CD4-positive, alpha-beta T cell treated with Interleukin-6 for 4 hours (primary cell): ENCODE data around the gene CHRNB1.
"Not testable (repeated sequence)": the region's sequence is repeated elsewhere in the genome, so short reads cannot be mapped to it uniquely, and the experiment has no call there.

Source experiments
- DNase-seq: peaks from one replicate; pipeline ENCODE4 v3.0.0-alpha.2; 2020; ENCODE audit warnings: mixed read lengths

Gene CHRNB1

DNA sequence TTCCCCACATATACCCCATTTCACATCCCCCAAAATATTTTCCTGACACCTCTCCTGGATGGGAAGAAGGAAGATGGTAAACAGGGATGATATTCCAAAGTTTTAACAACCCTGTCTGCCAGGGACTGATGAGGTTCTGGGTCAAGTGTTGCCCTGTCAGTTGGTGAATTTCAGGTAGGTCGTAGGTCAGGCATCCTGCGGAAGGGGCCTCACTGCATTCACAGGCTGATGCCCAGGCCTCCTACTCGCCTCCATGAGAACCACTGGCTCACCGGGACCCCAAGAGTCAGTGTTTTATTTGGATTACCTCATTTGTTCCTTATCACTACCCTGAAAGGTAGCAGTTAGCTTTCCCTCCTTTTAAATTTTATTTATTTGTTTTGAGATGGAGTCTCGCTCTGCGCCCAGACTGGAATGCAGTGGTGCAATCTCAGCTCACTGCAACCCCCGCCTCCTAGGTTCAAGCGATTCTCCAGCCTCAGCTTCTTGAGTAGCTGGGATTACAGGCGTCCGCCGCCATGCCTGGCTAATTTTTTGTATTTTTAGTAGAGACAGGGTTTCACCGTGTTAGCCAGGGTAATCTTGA lies 24.0 kb downstream of the CHRNB1 start:
- DNase-seq, result no peak

DNA sequence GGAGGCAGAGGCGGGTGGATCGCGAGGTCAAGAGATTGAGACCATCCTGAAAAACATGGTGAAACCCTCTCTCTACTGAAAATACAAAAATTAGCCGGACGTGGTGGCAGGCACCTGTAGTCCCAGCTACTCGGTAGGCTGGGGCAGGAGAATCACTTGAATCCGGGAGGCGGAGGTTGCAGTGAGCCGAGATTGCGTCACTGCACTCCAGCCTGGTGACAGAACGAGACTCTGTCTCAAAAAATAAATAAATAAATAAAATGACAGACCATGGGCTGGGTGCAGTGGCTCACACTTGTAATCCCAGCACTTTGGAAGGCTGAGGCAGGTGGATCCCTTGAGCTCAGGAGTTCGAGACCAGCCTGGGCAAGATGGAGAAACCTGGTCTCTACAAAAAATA lies 25.0 kb downstream of the CHRNB1 start:
- DNase-seq, result not testable (repeated sequence)

DNA sequence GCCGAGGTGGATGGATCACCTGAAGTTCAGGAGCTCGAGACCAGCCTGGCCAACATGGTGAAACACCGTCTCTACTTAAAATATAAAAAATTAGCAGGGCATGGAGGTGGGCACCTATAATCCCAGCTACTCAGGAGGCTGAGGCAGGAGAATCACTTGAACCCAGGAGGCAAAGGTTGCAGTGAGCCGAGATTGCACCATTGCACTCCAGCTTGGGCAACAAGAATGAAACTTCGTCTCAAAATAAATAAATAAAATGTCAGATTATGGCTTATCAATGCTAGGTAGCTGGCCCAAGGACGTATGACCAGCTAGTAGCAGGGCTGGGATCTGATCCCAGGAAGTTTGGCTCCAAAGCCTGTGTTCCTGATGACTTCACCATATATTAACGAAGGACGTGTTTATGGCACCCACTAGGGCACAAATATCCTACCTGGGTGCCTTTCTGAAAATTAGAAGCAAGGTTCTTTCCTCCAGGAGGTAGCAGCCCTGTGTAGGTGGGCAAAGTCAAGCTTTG lies 25.7 kb downstream of the CHRNB1 start:
- not testable (repeated sequence) for DNase-seq

DNA sequence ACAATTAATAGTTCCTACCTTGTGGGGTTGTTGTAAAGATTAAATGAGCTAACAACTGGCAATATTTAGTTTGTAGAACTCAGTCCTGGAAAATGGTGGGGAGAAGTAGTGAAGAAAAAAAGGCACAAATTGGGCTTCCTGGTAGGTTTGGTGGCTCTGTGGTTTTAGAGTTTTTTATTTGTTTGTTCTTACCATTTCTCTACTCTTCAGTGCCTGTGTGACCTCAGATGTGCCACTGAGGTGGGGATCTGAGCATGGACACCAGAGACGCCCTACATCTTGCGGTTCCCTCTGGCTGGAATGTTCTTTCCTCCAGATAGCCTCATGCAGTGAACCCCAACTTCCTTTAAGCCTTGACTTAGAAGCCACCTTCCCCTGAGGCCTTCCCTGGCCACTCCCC lies 26.9 kb downstream of the CHRNB1 start:
- no peak for DNase-seq

DNA sequence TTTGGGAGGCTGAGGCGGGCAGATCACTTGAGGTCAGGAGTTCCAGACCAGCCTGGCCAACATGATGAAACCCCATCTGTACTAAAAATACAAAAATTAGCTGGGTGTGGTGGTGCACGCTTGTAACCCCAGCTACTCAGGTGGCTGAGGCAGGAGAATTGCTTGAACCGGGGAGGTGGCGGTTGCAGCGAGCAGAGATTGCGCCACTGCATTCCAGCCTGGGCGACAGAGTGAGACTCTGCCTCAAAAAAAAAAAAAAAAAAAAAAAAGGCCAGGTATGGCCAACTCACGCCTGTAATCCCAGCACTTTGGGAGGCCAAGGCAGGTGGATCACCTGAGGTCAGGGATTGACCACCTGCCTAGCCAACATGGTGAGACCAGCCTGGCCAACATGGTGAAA lies 29.9 kb downstream of the CHRNB1 start:
- DNase-seq, result not testable (repeated sequence)

DNA sequence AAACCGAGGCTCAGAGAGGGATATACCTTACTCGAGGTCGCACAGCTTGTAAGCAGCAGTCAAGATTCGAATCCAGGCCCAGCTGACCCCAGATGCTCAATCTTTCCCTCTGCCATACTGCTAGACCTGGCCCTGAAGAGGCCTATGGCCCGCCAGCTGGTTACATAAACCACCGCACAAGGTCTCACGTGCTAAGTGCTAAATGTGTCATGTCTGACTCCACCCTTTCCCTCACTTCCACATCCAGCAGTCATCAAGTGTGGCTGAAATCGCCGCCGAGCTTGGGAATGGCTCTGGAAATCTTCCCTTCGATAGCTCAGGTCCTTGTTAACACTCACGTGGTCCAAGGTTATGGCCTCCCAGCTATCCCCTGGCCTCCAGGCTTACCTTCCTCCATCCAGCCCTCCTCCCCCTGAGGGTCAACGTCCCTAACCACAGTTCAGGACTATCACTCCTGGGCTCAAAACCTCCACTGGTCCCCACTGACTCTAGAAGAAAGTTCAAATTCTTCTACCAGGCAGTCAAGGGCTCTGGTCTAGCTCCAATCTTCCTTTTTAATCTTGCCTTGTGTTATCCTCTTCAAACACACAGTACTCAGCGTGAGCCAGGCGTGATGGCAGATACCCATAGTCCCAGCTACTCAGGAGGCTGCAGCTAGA lies 31.0 kb downstream of the CHRNB1 start:
- no peak for DNase-seq

DNA sequence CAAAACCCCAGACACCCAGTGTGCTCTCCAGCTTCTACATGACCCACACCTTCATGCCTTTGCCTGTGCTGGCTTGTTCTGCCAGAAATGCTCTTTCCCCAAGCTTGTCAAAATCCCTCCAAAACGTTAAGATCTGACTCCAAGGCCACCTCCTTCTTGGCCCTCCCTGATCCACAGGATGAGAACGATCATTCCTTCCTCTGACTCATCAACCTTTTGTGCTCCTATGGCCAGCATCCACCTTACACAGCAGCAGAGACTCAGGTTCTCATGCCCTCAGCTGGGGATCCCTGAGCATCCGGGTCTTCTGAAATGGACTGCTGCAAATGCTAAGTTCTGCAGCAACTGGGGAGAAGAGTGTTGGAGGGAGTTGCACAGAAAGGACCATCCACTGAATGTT lies 31.6 kb downstream of the CHRNB1 start:
- no peak for DNase-seq

DNA sequence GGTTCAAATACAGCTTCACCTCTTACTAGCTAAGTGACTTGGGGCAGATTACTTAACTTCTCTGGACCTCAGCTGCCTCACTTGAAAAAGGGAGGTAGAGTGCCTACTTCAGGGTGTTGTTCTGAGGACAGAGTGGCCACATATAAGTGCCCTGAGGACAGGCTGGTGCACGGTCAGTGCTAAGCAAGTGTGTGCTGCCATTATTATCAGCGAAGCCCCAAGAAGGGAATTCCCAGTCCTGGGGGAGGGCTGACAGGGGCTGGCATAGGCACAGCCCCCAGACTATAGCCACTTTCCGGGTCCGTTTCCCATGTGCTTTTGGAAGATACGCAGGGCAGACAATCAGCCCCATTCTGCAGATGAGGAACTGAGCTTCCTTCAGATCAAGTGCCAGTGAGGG lies 32.1 kb downstream of the CHRNB1 start:
- no peak for DNase-seq

DNA sequence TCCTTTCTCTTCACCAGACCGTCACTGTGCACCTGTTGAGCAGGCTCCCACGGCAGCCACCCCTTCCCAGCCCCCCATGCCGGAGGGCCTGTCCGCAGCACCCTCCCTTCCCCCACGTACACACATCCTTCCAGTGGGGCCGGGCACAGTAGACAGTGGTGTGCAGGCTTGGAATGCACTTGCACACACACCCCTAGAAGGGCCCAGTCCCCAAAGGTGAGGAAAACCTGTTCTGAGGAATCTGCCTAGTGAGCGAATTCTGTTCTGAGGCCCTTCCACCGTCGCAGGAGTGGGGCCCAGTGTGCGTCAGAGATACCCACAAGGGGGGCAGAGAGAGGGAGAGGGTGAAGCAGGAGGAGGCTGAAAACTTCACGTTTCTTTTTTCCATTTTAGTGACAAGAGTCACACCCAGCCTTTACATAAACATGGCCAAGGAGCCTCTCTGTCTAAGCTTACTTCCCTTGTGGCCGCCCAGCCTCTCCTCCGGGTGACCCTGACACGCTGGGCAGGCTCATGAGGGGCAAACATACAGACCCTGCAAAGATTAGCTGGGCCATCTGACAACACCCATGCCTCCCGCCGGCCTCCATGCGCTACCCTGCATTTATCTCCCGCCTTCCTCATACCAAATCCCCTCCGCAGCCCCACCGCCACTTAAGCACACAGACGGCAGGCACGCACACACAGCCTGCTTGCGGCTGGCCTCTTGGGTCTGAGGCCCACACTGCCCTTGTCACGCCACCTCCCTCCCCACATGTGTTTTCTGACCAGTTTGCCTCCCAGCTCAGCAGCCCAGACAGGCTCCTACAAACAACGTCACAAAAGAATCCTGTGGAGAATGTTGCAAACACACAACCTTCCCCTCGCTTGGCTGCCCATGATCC lies 32.8 kb downstream of the CHRNB1 start:
- peak; percentile 40 for DNase-seq

DNA sequence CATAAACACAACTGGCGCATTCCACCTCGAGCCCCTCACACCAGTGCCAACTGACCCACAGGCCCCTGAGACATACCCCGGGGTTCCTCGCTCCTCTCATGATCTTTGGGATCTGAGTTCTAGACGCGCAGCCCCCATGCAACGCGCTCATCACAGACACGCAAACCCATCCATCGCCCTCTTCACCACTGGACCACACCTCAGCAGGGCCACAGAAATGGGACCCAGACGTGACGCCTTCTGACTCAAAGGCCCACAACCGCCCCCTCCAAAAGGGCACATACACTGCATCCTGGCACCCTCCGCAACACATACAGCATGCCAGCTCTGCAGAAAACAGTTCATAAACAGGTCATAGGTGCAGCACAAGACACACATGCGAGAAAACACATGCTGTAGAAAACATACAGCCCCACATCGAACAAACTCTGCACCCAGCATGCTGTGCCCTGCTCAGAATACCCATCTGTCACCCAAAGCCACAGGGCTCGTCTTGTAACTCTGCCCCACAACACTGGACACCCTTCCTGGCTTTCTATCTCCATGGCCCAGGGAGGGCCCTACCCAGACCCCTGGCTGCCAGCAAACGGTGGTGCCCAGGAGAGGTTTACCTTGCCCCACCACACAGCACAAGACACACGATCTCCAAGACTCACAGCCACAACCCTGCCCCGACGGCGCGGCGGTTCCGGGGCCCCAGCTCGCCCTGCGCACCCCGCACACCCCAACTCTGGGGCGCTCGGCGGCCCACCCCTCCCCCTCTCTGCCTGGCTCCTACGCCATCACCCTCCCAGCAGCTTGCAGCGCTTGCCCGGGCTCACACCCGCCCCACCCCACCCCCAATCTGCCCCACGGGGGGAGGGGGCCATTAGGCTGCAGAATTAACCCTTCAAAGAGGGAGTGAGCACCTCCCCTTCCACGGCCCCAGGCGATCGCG lies 33.7 kb downstream of the CHRNB1 start:
- peak; percentile 77 for DNase-seq

DNA sequence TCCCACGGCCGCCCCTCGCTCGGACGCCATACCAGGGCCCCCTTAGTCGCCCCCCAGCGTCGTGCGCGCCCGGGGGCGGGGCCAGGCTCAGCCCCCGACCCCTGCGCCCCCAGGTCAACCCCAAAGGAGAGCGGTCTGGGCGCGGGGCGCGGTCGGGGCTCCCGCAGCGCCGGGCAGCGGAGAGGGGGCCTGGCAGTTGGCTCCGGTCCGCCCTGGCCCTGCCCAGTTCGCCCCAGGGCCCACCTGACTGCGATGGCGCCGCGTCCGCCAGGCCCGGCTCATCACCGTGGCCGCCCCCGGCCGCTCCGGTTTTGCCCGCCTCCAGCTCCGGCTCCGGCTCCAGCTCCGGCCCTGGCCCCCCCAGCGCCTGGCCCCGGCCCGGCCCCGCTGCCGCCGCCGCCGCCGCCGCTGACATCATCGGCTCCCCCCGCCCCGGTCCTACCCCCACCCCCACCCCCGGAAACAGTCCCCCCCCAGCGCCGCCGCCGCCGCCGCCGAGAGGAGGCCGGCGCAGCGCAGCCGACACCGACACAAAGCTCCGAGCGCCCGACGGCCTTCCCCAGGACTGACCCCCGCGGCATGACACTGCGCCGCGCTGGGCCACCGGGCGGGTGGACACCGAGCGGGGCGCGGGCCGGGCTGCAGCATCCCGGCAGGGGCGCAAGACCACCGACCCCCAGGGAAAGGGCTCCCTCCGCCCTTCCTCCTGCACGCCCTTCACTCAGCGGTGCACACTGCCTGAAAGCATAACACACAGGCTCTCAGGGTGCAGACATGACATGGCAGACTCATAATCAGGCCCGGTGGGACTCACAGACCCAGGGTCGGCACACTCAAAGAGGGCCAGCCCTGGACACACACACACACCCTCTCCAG lies 34.6 kb downstream of the CHRNB1 start, which contains the start of gene ZBTB4:
TSS of gene ZBTB4 (minus strand) at position 419 of the 876 bp plus-strand sequence. CDS start 12,830 bp downstream, outside the sequence.
- peak; percentile 81 for DNase-seq

DNA sequence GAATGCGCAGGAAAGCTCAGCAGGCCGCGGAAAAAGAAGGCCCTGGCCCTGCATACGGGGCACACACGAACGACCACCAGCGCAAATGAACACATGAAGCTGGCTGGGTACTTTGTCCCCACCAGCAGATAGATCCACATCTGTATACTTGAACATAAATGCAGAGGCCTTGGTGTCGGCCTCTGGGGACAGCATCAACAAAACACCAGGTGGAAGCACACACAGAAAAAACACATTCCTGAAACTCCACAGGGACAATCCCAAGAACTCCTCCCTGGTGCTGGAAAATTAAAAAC lies 35.2 kb downstream of the CHRNB1 start:
- no peak for DNase-seq

DNA sequence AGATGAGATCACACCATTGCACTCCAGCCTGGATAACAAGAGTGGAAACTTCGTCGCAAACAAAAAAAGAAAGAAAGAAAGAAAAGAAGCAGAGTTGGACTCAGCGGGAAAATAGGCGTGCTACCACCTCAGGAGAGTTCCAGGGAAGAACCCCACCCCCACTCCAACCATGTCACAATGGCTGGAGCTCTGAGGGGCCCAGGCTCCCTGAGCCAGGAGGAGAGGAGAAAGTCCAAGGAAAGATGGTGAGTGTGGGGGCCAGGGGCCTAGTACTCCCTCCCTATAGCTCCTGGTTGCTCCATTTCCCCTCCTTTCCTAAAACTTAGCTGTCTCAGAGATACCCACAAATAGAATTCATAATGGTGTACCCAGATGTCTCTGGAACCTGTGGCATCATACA lies 36.4 kb downstream of the CHRNB1 start, which contains the start of gene SLC35G6:
TSS of gene SLC35G6 (plus strand) at position 172 of the 400 bp plus-strand sequence. CDS start at position 243, 71 bp downstream.
- DNase-seq, result not testable (repeated sequence)

DNA sequence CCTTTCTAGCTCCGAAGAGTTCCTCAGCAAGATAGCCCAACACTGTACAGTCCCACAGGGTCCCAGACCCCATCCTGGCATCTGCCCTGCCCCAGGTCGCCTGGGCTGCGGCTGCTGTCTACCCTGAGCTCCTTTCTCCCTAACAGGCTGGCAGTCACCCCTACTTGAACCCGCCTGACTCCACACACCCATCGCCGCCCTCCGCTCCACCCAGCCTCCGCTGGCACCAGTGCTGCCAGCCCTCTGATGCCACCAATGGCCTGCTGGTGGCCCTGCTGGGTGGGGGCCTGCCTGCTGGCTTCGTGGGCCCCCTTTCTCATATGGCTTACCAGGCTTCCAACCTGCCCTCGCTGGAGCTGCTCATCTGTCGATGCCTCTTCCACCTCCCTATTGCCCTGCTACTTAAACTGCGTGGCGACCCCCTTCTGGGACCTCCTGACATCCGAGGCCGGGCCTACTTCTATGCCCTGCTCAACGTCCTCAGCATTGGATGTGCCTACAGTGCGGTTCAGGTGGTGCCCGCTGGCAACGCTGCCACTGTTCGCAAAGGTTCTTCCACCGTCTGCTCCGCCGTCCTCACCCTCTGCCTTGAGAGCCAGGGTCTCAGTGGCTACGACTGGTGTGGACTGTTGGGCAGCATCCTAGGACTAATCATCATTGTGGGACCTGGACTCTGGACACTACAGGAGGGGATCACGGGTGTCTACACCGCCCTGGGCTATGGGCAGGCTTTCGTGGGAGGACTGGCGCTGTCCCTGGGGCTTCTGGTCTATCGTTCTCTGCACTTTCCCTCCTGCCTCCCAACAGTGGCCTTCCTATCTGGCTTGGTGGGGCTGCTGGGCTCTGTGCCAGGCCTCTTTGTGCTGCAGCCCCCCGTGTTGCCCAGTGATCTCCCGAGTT lies 37.2 kb downstream of the CHRNB1 start:
- DNase-seq, result not testable (repeated sequence)

DNA sequence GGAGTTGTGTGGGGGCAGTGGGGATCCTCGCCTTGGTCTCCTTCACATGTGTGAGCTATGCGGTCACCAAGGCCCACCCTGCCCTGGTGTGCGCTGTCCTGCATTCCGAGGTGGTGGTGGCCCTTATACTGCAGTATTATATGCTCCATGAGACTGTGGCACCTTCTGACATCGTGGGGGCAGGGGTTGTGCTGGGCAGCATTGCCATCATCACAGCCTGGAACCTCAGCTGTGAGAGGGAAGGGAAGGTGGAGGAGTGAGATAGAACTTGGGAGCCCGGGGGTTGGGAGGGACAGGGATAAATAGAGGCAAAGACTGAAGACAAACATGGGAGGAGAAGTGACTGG lies 37.9 kb downstream of the CHRNB1 start:
- DNase-seq, result not testable (repeated sequence)

DNA sequence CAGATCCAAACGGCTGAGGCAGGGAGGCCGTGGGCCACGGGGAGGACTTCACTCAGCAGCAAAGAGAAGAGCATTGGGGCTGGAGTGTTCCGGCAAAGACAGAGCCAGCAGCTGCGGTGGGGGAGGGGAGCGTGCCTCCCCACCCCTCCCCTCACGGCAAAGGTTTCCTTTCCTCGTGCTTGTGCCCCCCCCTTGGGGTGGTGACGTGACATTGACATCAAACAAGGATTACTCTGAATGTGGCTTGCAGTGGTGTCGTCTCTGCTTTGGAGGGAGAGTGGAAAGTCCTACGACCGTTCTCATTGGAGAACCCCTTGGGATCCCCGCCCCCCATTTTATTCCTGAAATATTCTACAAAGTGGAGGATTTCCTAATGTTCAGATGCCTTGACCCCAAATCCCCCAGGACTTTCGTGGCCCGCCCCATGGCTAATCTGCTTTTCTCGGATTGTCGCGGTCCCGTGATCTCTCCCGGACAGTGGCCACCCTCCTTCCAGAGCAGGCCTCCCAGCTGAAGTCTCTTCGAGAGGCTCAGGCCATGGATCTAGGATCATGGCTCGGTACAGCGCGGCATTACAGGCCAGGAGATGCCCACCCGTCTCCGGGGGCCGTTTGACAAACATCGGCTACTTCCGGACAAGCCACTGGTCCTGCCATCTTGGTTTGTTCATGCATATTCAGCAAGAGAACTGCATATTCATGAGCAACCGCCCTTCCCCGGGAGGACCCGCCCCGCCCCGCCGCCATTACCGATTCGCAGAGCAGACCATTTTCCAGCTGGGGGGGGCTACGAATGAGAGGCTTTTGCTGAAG lies 38.6 kb downstream of the CHRNB1 start:
- peak; percentile 96 for DNase-seq

DNA sequence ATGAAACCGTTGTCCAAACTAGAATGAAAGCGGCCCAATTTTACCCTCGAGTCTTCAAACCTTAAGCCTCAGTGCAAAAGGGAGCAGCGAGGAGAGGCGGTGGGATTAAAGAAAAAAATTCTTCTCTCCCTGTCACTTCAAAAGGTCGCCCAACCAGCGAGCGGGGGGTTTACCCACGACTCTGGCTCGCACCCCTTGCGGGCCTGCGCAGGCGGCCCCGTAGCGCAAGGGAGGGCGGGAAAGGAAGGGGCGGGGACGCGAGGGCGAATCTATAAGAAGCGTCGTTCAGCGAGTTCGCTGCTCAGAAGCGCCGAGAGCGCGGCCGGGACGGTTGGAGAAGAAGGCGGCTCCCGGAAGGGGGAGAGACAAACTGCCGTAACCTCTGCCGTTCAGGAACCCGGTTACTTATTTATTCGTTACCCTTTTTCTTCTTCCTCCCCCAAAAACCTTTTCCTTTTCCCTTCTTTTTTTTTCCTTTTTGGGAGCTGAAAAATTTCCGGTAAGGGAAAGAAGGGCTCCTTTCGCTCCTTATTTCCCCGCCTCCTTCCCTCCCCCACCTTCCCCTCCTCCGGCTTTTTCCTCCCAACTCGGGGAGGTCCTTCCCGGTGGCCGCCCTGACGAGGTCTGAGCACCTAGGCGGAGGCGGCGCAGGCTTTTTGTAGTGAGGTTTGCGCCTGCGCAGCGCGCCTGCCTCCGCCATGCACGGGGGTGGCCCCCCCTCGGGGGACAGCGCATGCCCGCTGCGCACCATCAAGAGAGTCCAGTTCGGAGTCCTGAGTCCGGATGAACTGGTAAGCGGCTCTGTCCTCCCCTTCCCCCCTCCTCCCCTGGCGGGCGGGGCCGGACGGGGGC lies 39.4 kb downstream of the CHRNB1 start, which contains the start of gene POLR2A:
TSS of gene POLR2A (plus strand) at position 300 of the 852 bp plus-strand sequence.
- DNase-seq, result peak; percentile 97

DNA sequence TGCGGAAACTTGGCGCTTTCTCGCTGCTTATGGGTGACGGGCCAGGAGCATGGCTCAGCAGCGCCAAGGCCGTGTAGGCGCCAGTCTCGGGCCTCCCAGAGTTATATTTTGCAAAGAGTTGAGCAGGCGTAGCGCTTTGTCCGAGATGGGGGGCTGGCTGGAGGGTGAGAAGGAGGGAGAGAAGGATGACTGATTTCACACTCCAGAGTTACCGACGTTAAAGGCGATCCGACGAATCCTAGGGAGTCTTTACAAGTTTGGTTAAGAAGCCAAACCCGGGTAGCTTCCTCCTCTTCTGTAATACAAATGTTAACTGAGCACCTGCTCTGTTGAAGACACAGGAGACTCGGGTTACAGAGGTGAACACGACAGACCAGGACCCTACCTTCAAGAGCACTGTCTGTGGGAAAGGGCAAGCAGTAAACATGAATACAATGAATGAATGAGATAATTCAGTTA lies 40.1 kb downstream of the CHRNB1 start:
- DNase-seq, result no peak
